GM21717 (cell line): ENCODE data around the gene SHC4.
"Not testable (repeated sequence)": the region's sequence is repeated elsewhere in the genome, so short reads cannot be mapped to it uniquely, and the experiment has no call there.

Source experiments
- ATAC-seq: cut with Tn5 transposase; IDR thresholded peaks from one replicate; pipeline ENCODE4 v1.9.1; 2021; ENCODE audit warnings: mild to moderate bottlenecking, moderate library complexity; ENCODE audit not compliant: unreplicated experiment

SHC4 gene

DNA sequence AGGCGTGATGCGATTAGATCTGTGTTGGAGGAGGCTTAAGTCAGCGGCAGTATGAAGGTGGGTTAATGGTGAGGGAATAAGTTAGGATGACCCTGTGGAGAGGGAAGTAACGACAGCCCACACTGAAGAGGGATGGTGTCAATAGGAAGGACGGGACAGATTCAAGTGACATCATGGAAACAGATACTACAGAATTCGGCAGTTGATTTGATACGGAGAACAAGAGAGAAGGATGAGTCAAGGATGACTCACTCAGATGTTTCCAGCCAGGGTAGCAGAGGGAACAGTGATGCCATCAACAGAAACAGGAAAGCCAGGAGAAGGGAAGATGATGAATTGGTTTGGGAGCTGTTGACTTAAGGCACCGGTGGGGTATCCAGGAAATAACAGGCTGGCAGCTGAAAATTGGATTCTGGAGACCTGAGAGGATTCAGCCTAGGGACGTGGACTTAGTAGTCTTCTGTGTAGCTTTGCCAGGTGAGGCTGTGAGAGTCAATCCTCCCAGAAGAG lies 38.0 kb downstream of the SHC4 start:
- ATAC-seq = no peak

DNA sequence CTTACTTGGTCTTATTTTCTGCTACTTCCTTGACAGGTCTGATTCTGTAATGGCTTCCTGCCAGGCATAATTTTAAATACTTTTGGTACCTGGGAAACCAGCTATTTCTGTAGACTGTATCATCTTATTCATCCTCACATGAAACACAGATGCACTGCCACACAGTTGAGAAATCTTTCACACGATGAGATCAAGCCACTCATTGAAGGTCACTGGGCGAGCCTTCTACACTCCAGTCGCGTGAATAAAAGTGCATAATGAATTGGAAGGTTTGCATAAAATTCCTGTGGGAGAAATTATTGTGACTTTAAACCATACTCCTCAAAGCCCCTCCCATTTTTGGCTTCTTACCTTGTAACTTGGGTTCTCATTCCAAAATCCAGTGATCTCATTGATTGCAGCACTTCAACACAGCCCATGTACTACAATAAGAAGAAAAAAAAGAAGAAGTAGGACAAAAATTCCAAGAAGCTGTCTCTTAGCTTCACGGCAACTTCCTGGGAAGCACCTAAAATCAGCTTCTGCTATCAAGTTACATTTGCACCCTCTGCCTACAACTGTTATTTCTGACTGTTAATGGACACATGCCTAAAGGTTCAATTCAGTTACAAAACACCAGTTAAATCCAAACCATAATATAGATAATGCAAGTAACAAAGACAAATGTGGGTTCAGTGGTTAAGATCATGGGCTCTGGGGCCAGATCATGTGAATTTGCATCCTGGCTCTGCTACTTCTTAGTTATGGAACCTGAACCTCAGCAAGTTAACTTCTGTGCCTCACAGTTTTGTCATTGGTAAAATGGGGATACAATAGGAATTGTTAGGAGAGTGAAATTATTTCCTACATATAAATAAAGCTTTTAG lies 39.0 kb downstream of the SHC4 start:
- no peak for ATAC-seq

DNA sequence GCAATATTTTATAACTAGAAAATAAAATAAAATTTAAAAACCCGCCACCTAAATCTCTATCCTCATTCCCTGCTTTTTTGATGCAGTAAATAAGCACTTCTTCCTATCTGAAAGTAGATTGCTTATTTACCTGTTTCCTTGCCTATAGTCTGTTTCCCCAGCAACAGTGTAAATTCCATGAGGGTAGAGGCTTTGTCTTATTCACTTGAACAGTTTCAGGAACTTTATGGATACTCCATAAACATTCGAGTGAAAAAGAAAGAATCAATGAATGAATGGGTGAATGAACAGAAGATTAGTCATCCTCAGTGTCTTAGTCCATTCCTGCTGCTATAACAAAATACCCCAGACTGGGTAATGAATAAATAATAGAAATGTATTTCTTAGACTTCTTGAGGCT lies 41.7 kb downstream of the SHC4 start:
- ATAC-seq = no peak

DNA sequence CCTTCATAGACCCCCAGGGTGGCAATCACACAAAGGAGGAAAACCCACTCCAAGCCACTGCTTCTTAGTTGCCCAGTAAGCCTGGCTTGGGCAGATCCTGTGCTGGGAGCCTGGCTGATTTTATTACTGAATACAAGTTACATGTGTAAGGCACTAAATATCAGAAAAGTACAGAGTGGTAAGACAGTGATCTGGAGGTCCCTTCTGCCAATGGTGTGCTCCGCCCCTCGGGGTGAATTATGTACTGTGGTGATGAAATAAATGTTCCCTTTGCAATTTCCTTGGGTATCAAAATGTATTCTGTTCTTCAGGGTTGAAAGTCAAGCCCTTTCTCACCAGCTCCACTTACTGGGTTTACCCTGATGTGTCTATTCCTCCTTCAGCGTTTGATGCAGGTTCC lies 47.0 kb downstream of the SHC4 start:
- ATAC-seq = no peak

DNA sequence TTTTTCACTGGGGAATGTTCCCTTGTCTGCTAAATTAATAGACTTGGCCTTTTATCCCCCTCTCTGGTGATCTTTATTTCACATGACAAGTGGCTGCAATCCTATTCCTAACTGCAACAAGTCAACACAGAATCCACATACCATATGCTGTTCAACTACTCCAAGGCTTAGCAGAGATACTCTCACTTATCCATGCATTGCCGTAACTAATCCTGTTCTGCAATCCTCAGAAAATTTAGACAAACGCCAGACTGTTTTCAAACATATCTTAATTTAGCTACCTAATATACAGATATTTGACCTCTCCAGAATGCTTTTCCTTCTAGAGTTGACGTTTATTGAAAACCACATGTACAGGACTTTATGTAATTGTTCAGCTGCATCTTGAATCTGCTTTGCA lies 47.9 kb downstream of the SHC4 start:
- no peak for ATAC-seq

DNA sequence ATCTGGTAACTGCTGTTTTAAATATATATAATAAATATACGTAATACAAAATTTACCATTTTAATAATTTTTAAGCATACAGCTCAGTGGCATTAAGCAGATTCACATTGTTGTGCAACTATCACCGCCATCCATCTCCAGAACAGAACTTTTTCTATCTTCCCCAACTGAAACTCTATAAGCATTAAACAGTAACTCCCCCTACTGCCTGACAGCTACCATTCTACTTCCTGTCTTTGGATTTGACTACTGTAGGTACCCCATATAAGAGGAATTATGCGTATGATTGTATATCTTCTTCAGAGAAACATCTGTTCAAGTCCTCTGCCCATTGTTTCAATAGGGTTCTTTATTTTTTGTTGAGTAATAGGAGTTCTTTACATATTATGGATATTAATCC lies 49.0 kb downstream of the SHC4 start:
- no peak for ATAC-seq

DNA sequence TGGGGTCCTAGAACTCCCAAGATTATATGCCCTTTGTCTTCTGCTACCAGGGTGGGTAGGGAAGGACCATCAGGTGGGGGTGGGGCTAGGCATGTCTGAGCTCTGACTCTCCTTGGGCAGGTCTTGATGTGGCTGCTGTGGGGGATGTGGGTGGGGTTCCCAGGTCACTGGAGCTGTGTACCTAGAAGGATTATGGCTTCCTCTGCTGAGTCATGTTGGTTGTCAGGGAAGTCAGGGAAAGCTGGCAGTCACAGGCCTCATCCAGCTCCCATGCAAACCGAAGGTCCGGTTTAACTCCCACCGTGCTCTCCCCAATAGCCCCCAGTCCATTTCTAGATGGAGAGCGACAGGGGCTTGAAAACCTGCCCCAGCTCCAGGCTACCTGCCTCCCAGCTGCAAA lies 50.6 kb downstream of the SHC4 start:
- no peak for ATAC-seq

DNA sequence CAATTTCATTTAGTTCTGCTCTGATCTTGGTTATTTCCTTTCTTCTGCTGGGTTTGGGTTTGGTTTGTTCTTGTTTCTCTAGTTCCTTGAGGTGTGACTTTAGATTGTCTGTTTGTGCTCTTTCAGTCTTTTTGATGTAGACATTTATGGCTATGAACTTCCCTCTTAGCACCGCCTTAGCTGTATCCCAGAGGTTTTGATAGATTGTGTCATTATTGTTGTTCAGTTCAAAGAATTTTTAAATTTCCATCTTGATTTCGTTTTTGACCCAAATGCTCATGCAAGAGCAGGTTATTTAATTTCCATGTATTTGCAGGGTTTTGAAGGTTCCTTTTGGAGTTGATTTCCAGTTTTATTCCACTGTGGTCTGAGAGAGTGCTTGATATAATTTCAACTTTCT lies 53.2 kb downstream of the SHC4 start:
- not testable (repeated sequence) for ATAC-seq

DNA sequence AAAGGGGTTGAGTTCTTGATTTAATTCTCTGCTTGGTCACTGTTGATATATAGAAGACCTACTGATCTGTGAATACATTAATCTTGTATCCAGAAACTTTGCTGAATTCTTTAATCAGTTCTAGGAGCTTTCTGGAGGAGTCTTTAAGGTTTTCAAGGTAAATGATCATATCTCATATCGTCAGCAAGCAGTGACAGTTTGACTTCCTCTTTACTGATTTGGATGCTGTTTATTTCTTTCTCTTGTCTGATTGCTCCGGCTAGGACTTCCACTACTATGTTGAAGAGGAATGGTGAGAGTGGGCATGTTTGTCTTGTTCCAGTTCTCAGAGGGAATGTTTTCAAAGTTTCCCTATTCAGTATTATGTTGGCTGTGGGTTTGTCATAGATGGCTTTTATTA lies 54.4 kb downstream of the SHC4 start:
- not testable (repeated sequence) for ATAC-seq

DNA sequence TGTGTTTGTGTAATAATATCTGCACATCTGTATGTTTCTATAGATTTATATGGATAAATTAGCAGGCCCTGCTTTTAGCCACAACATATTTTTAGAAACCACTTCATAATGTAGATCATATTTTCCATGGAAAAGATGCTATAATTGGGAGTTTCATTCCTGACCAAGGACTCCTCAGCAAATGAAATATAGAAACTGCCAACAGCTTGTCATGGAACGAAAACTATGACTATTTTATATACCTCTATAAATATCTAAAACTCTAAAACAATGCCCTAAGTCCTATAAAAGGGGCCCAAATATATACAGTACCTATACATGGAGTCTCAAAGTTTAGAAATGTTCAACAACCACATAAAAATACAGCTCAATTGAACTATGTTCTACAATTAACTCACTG lies 57.9 kb downstream of the SHC4 start:
- ATAC-seq = no peak

DNA sequence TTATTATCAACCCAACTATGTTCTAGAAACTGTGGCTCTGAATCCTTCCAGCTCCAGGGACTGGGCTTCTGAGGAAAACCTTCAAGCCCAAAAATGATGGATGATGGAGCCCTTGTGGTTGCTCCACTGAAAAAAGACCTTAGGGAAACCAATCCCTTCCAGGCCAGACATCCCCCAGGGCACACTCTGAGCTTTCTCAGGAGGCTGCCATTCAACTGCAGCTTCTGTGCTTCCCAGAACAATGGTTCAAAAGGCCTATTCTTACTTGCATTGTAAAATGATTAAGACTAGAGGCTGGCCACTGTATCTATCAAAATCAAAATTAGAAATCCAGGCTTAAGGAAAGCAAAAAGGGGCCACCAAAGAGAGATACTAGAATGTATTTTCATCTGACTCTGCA lies 58.5 kb downstream of the SHC4 start:
- ATAC-seq = no peak

DNA sequence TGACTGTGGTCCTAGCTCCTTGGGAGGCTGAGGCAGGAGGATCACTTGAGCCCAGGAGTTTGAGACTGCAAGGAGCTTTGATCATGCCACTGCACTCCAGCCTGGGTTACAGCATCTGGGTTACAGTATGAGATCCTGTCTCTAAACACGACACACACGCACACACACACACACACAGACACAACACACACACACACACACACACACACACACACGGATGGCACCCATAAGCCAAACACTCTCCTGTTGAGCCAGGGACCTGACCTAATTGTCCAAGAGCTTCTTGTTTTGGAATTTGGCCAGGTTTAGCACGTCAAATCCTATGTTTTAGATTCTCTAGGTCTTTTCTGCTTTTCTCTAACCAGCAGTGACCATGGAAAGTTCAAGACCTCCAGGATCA lies 59.0 kb downstream of the SHC4 start:
- no peak for ATAC-seq

DNA sequence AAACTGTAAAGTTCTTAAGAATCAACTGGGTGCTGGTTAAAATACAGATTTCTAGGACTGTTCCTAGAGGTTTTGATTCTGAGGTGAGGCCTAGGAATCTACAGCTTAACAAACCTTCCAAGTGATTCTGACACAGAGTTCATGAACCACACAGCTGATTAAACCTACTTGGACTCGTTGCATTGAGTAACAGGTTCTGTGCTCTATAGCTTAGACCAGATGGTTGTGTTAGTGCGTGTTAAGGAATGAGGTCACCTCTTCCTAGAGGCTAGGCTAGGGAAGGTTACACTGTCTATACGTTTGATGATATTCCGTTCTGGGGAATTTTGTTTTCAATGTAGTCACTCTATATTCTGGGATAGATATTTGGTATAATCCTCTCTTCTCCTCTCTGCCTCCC lies 63.9 kb downstream of the SHC4 start:
- ATAC-seq = no peak

DNA sequence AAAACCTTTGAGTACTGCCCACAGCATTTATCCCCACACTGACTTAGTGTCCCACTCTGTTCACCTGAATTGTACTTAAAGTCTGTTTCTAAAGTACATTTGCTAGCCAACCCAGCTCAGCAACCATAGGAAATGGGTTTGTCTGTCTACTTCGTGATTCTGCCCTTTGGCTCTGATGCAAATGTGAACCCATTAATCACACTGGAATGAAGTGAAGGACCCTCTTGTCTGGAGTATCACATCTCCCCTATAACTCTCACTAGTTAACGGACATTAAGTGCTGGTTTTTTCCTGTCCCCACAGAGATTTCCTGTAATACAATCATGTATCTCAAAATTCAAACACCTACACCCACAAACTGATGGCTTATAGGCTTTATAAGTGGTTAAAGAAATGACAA lies 65.3 kb downstream of the SHC4 start:
- ATAC-seq = no peak

DNA sequence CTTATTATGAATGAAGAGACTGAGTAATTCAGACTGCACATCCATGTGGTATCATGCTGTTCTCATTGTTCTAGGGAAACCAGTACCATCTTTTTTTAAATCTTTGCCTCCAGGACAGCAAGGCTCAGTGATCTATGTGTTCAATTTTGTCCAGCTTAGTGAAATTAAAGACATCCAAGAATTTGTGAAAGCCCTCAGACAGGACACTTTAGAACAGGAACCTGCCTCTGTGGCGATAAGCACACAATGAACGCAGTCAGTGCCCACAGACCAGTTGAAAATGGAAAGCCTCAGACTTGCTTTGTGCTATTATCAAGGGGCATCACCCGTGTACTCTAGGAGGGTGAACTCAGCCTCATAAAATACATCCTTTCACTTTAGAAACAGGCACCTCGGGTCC lies 65.7 kb downstream of the SHC4 start:
- ATAC-seq = no peak

DNA sequence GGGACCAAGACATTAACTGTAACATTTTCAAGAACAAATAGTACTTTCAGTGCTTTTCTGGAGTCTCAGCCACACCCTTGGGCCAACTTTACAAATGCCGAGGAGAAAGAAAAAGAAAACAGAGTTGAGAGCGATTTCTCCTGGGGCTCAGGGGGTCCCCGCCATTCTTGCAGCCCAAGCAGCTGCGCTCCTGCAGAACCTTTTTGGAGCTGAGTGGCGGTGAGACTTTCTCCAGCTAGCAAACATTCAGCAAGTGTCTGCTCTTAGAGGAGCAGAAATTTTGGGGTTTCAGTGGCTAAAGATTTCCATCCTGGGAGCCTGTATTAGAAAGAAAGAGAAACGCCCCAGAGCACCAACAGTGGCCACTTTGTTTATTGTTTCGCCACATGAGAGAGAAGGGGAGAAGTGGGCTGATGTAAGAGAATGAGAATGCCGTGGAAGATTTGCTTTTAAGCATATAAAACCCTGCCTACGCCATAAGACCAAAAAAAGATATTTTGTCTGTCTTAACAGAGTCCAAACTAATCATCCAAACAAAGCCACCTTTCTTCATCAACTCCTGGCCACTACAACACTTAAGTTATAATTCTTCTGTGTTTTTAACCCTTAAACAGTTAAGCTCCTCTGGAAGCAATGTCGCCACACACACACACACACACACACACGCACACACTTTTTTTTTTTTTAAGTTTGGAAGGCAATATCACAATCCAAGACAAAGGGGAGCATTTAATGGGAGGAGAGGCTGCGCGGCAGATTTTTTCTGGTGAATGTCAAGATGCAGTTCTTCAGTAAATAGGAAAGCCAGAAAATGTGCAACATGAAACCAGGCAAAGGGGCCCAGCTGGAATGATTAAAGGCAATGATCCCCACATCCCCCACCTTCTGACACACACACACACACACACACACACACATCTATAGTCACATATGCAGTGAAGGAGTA lies 66.6 kb downstream of the SHC4 start:
- ATAC-seq = no peak

DNA sequence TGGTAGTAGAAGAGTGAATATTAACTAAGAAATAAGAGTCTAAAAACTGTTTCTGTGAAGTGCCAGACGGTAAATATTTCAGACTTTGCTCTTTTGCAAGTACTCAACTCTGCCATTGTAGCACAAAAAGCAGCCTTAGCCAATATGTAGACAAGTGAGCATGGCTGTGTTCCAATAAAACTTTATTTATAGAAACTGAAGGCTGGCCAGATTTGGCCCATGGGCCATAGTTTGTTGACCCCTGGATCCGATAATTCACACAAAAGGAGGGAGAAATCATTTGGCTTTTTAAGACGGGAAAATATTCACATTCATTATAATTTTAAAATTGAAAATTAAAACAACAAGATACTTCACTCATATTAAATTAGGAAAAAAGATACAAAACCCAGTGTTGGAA lies 70.4 kb downstream of the SHC4 start:
- ATAC-seq = no peak

DNA sequence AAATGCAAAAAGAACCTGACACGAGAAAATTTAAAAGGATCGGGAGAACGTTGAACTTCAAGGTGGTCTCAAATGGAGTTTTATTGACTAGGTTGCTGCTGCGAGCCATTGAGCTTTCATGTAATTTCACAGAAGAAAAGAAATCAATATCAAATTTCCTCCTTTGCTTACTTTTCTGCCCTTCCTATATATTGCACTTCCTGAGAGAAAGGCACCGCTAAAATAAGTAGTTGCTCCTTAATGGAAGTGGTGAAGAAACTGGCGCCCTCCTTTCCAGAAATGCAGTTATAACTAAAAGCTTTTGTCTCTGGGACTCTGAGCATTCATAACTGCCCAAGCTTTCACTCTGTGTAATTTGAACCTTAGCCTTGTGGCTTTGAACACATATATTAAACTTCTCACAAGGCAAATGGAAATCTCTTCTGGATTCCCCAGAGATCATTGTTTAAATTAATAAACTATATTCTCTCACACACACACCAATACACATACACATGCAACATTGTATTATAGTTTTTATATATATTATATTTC lies 72.4 kb downstream of the SHC4 start:
- ATAC-seq = no peak

DNA sequence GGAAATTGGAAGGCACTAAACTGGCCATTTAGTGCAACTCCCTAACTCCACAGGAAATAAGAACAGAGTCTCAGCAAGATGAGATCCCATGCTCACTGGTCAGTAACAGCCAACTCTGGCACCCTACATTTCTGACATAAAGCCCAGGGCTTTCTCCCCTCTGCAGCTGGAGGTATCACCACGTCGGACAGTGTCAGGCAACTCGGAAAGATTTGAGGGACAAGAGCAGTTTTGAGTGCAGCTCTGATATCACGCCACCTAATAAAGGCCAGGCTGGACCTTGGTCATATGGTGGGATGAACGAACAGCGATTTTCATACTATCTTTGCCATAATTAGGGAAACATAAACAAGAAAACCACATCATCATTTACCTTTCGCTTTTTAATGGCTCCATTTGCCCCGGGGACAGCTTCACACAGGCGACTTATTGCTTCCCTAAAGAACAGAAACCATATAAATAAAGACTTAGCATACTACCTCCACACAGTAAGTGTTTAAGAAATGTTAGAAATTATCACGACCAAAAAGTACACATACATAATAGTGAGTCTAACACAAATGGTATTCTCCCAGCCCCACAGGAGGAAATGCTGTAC lies 73.2 kb downstream of the SHC4 start:
- no peak for ATAC-seq

DNA sequence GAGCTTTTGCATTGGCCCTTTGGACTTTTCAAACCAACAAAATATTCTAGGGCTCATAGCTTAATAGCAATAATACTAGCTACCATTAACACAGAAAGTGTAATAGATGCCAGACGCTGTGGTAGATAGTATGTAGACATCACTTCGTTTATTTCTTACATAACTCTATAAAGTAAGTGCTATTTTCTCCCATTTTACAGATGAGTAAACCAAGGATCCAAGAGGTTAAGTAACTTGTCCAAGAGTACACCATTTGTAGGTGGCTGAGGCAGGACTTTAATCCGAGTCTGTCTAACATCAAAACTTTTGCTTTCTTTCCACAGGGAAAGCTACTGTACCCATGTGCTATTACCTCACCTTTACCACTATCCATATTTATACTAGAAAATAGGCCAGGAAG lies 73.8 kb downstream of the SHC4 start:
- ATAC-seq = no peak

DNA sequence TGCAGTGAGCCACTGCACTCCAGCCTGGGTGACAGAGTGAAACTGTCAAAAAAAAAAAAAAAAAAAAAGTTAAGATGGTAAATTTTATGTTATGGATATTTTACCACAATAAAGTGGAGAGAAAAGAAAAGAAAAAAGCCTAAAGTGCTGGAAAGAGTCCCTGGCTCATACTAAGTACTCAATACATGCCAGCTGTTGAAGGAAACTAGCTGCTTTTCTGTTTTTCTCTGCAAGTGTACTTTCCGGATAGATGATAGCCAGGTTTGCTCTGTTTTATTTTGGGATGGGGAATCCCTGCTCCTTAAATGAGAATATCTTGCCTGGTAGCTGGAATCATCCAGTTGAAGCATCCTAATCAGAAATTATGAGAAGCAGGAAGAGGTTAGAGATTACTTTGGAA lies 74.9 kb downstream of the SHC4 start:
- ATAC-seq = no peak
